ENCODE data around the gene C2CD4C.
"Not testable (repeated sequence)": the region's sequence is repeated elsewhere in the genome, so short reads cannot be mapped to it uniquely, and the experiment has no call there.

The C2CD4C gene

GRCh38 chr19:388691-389090 is 20.3 kb downstream of the C2CD4C start:
- H3K4me3 ChIP-seq (ENCODE audit: low read length), result no peak overlapping the region
- DNase-seq (ENCODE audit: low read depth, low spot score), result no peak

- H3K4me3 ChIP-seq (ENCODE audit: low read length), result no peak overlapping the region
- DNase-seq (ENCODE audit: low read depth, low spot score), result no peak
These were observed 21.2 kb downstream of the C2CD4C start for GRCh38 chr19:387777-388176.

- DNase-seq (ENCODE audit: low read depth, low spot score); H3K4me3 ChIP-seq (ENCODE audit: low read length): not testable (repeated sequence)
These were observed 22.2 kb downstream of the C2CD4C start for GRCh38 chr19:386632-387301.

- DNase-seq (ENCODE audit: low read depth, low spot score); H3K4me3 ChIP-seq (ENCODE audit: low read length): not testable (repeated sequence)
These were observed 22.8 kb downstream of the C2CD4C start for GRCh38 chr19:386189-386588.

GRCh38 chr19:384799-385169 is 24.2 kb downstream of the C2CD4C start:
- no peak for DNase-seq (ENCODE audit: low read depth, low spot score)
- no peak overlapping the region for H3K4me3 ChIP-seq (ENCODE audit: low read length)

GRCh38 chr19:383922-384798 is 24.8 kb downstream of the C2CD4C start:
- no peak for DNase-seq (ENCODE audit: low read depth, low spot score)
- no peak overlapping the region for H3K4me3 ChIP-seq (ENCODE audit: low read length)

GRCh38 chr19:383040-383439 is 25.9 kb downstream of the C2CD4C start:
- no peak overlapping the region for H3K4me3 ChIP-seq (ENCODE audit: low read length)
- DNase-seq (ENCODE audit: low read depth, low spot score), result no peak

- peak; percentile 63 for DNase-seq (ENCODE audit: low read depth, low spot score)
- not testable (repeated sequence) for H3K4me3 ChIP-seq (ENCODE audit: low read length)
These were observed 26.4 kb downstream of the C2CD4C start for GRCh38 chr19:382578-382977.

GRCh38 chr19:381901-382300 is 27.0 kb downstream of the C2CD4C start:
- not testable (repeated sequence) for H3K4me3 ChIP-seq (ENCODE audit: low read length); DNase-seq (ENCODE audit: low read depth, low spot score)

GRCh38 chr19:380618-381219 is 28.2 kb downstream of the C2CD4C start:
- DNase-seq (ENCODE audit: low read depth, low spot score); H3K4me3 ChIP-seq (ENCODE audit: low read length): not testable (repeated sequence)

GRCh38 chr19:379796-380195 is 29.2 kb downstream of the C2CD4C start:
- no peak for DNase-seq (ENCODE audit: low read depth, low spot score)
- no peak overlapping the region for H3K4me3 ChIP-seq (ENCODE audit: low read length)

GRCh38 chr19:378706-379105 is 30.2 kb downstream of the C2CD4C start:
- no peak overlapping the region for H3K4me3 ChIP-seq (ENCODE audit: low read length)
- DNase-seq (ENCODE audit: low read depth, low spot score), result no peak

- no peak for DNase-seq (ENCODE audit: low read depth, low spot score)
- no peak overlapping the region for H3K4me3 ChIP-seq (ENCODE audit: low read length)
These were observed 31.0 kb downstream of the C2CD4C start for GRCh38 chr19:377801-378581.

GRCh38 chr19:376111-376470 is 32.9 kb downstream of the C2CD4C start:
- H3K4me3 ChIP-seq (ENCODE audit: low read length), result no peak overlapping the region
- DNase-seq (ENCODE audit: low read depth, low spot score), result no peak

GRCh38 chr19:375395-376110 is 33.4 kb downstream of the C2CD4C start:
- H3K4me3 ChIP-seq (ENCODE audit: low read length), result no peak overlapping the region
- no peak for DNase-seq (ENCODE audit: low read depth, low spot score)

GRCh38 chr19:374886-375235 is 34.1 kb downstream of the C2CD4C start:
- no peak overlapping the region for H3K4me3 ChIP-seq (ENCODE audit: low read length)
- no peak for DNase-seq (ENCODE audit: low read depth, low spot score)

GRCh38 chr19:374183-374885 is 34.6 kb downstream of the C2CD4C start:
- DNase-seq (ENCODE audit: low read depth, low spot score), result no peak
- no peak overlapping the region for H3K4me3 ChIP-seq (ENCODE audit: low read length)

- no peak overlapping the region for H3K4me3 ChIP-seq (ENCODE audit: low read length)
- DNase-seq (ENCODE audit: low read depth, low spot score), result no peak
These were observed 35.4 kb downstream of the C2CD4C start for GRCh38 chr19:373391-374182.
